Measurements from ENCODE around the gene UBN1. TPM values are rescaled to one million over a fixed set of nuclear protein-coding genes. Genes with fewer than 3 reads are reported as not detected.

The UBN1 gene
- total RNA-seq, 4 donors from 2014 or later: 21.0 to 48.2 (median 41.1) TPM

- WGBS: 92% methylated on average over 2 of the region's 2 CpGs
- intact Hi-C loops (cut with DNase I): no loop called here
- H3K4me1 ChIP-seq: peaks cover 0 to 10% (median 6%) of the 10 kb centered on the region in 4 donors
- no peaks in the 10 kb centered on the region for H3K27me3 ChIP-seq
- TF ChIP-seq, protein P1, sequence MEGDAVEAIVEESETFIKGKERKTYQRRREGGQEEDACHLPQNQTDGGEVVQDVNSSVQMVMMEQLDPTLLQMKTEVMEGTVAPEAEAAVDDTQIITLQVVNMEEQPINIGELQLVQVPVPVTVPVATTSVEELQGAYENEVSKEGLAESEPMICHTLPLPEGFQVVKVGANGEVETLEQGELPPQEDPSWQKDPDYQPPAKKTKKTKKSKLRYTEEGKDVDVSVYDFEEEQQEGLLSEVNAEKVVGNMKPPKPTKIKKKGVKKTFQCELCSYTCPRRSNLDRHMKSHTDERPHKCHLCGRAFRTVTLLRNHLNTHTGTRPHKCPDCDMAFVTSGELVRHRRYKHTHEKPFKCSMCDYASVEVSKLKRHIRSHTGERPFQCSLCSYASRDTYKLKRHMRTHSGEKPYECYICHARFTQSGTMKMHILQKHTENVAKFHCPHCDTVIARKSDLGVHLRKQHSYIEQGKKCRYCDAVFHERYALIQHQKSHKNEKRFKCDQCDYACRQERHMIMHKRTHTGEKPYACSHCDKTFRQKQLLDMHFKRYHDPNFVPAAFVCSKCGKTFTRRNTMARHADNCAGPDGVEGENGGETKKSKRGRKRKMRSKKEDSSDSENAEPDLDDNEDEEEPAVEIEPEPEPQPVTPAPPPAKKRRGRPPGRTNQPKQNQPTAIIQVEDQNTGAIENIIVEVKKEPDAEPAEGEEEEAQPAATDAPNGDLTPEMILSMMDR (IDR thresholded peaks at IDR 0.05): no peak
- no peak for TF ChIP-seq POLR2AphosphoS5 (IDR thresholded peaks at IDR 0.05)
- no peak for TF ChIP-seq EP300 (IDR thresholded peaks at IDR 0.05)
- TF ChIP-seq POLR2A (IDR thresholded peaks at IDR 0.05; ENCODE audit: low read depth): no peak
- no peak overlapping the region for H3K27ac ChIP-seq (replicated peaks in 1 of 4)
- DNase-seq (ENCODE audit: extremely low spot score): no peak
- H3K9me3 ChIP-seq: no peaks in the 10 kb centered on the region
- peaks cover 62 to 96% (median 87%) of the 10 kb centered on the region in 4 donors for H3K36me3 ChIP-seq
- H3K4me3 ChIP-seq: no peak overlapping the region
These were observed 10.6 kb upstream of the UBN1 start for GRCh38 chr16:4836727-4837126.

GRCh38 chr16:4837733-4838501, 9.4 kb upstream of the UBN1 start:
- Histone ChIP-seq H3K27ac (replicated peaks in 1 of 4) (no peak overlapping the region), H3K4me1 (peaks cover 0 to 10% (median 6%) of the 10 kb centered on the region in 4 donors), H3K4me3 (no peak overlapping the region), H3K9me3 (no peaks in the 10 kb centered on the region), H3K27me3 (no peaks in the 10 kb centered on the region), H3K36me3 (peaks cover 63 to 96% (median 88%) of the 10 kb centered on the region in 4 donors)
- TF ChIP-seq EP300 (IDR thresholded peaks at IDR 0.05) (no peak), POLR2A (IDR thresholded peaks at IDR 0.05; ENCODE audit: low read depth) (no peak), POLR2AphosphoS5 (IDR thresholded peaks at IDR 0.05) (no peak)
- TF ChIP-seq, protein P1 (IDR thresholded peaks at IDR 0.05): no peak
- intact Hi-C loops (cut with DNase I): no loop called here
- DNase-seq (ENCODE audit: extremely low spot score): no peak
- 91% methylated on average over 13 of the region's 13 CpGs for WGBS

DNA sequence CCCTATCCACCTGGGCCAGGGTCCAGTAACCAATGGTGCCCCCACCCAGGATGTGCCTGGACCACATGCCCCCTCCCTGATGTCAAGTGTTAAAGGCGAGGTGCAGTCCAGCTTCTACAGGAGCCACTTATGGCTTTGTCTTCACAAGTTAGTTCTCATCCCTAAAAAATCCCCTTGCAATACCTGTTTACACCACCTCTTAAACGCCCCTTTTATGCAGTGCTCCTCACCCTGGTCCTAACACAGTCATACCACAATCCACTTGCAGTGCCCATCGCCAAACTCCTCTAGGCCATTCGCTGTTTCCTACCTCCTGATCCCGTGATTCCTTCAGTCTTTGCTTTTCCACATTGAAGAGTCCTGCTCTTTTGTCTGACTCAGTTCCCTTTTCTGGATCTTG, 7.3 kb upstream of the UBN1 start:
- H3K36me3 ChIP-seq: peaks cover 81 to 99% (median 97%) of the 10 kb centered on the region in 4 donors
- intact Hi-C loops (cut with DNase I): no loop called here
- no peak overlapping the region for H3K4me3 ChIP-seq
- WGBS: 91% methylated on average over 4 of the region's 5 CpGs
- H3K4me1 ChIP-seq: peaks cover 0 to 6% (median 3%) of the 10 kb centered on the region in 4 donors
- TF ChIP-seq POLR2A (IDR thresholded peaks at IDR 0.05; ENCODE audit: low read depth) (no peak), POLR2AphosphoS5 (IDR thresholded peaks at IDR 0.05) (no peak), EP300 (IDR thresholded peaks at IDR 0.05) (no peak)
- TF ChIP-seq, protein P1 (IDR thresholded peaks at IDR 0.05): no peak
- DNase-seq (ENCODE audit: extremely low spot score): no peak
- H3K27me3 ChIP-seq: no peaks in the 10 kb centered on the region
- no peak overlapping the region for H3K27ac ChIP-seq (replicated peaks in 1 of 4)
- H3K9me3 ChIP-seq: no peaks in the 10 kb centered on the region

DNA sequence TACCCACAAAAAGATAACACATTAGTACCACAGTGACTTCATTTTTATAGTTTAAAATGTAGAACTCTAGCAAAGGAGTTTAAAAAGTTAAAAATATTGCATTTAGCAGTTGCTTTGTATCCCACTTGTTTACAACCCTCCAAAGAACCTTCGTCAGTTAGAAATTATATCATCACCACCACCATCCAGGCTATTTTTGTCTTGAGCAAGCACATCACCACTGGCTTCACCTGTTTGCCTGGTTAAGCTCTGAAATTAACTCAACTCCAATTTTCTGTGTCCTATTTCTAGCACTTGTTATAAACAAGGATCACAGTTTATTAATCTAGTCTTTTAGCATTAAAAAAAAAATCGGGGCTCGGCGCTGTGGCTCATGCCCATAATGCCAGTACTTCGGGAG, 6.3 kb upstream of the UBN1 start:
- peaks cover 86 to 98% (median 96%) of the 10 kb centered on the region in 4 donors for H3K36me3 ChIP-seq
- 77% methylated on average over 5 of the region's 5 CpGs for WGBS
- H3K27me3 ChIP-seq: no peaks in the 10 kb centered on the region
- TF ChIP-seq, protein P1 (IDR thresholded peaks at IDR 0.05): no peak
- no peak for TF ChIP-seq EP300 (IDR thresholded peaks at IDR 0.05)
- TF ChIP-seq POLR2A (IDR thresholded peaks at IDR 0.05; ENCODE audit: low read depth): no peak
- no peak for TF ChIP-seq POLR2AphosphoS5 (IDR thresholded peaks at IDR 0.05)
- no peak overlapping the region for H3K27ac ChIP-seq (replicated peaks in 1 of 4)
- intact Hi-C loops (cut with DNase I): no loop called here
- H3K4me1 ChIP-seq: peaks cover 9 to 16% (median 13%) of the 10 kb centered on the region in 4 donors
- no peak for DNase-seq (ENCODE audit: extremely low spot score)
- no peaks in the 10 kb centered on the region for H3K9me3 ChIP-seq
- H3K4me3 ChIP-seq: no peak overlapping the region

All from esophagus muscularis mucosa (tissue), 4 donors.